Measurements from ENCODE around the gene TCL1A.

TCL1A gene

DNA sequence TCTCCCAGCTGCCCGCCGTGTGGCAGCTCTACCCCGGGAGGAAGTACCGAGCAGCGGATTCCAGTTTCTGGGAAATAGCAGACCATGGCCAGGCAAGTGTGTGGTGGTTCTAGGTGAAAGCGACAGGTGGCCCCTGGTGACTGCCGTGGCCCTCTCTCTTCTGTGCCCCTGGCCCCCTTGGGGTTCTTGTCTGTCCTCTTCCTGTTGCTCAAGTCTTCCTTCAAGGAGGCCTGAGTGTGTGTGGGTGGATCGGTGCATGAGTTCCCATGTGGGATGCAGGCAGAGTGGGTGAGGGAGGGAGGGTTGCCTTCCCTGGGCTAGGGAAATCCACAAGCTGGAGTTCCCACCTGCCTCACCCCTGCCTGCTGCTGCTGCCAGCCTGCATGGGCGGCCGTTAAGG is 23.1 kb downstream of the TCL1A start:
- Histone ChIP-seq H3K9me3 (ENCODE audit: insufficient read depth, low read length, severe bottlenecking) (no peaks in the 10 kb centered on the region), H3K4me2 (ENCODE audit: insufficient read depth, low read length) (no peak overlapping the region), H3K9ac (ENCODE audit: low read depth, low read length) (no peak overlapping the region), H3K4me1 (ENCODE audit: insufficient read depth, low read length) (no peaks in the 10 kb centered on the region), H3K27me3 (ENCODE audit: insufficient read depth, low read length, poor library complexity) (no peaks in the 10 kb centered on the region), H3K79me2 (ENCODE audit: insufficient read depth, low read length) (no peaks in the 10 kb centered on the region), H3K4me3 (ENCODE audit: low read depth in 1 of 2, low read length in 2 of 2) (no peak overlapping the region), H3K36me3 (ENCODE audit: insufficient read depth, low read length) (no peaks in the 10 kb centered on the region), H3K27ac (ENCODE audit: low read length) (no peak overlapping the region), H4K20me1 (ENCODE audit: insufficient read depth, low read length) (no peaks in the 10 kb centered on the region), H2AFZ (ENCODE audit: low read depth, low read length) (no peak overlapping the region)
- ATAC-seq (ENCODE audit: insufficient read depth, low read depth) = no peak
- no peak for DNase-seq
- no peak for TF ChIP-seq EZH2 (IDR thresholded peaks at IDR 0.05; ENCODE audit: borderline replicate concordance, low read depth, low read length, severe bottlenecking)
- TF ChIP-seq, protein P1, sequence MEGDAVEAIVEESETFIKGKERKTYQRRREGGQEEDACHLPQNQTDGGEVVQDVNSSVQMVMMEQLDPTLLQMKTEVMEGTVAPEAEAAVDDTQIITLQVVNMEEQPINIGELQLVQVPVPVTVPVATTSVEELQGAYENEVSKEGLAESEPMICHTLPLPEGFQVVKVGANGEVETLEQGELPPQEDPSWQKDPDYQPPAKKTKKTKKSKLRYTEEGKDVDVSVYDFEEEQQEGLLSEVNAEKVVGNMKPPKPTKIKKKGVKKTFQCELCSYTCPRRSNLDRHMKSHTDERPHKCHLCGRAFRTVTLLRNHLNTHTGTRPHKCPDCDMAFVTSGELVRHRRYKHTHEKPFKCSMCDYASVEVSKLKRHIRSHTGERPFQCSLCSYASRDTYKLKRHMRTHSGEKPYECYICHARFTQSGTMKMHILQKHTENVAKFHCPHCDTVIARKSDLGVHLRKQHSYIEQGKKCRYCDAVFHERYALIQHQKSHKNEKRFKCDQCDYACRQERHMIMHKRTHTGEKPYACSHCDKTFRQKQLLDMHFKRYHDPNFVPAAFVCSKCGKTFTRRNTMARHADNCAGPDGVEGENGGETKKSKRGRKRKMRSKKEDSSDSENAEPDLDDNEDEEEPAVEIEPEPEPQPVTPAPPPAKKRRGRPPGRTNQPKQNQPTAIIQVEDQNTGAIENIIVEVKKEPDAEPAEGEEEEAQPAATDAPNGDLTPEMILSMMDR (IDR thresholded peaks at IDR 0.05; ENCODE audit: borderline replicate concordance, extremely low read depth, low read length, poor library complexity, severe bottlenecking) = no peak

- Histone ChIP-seq H3K4me3 (ENCODE audit: low read depth in 1 of 2, low read length in 2 of 2) (no peak overlapping the region), H3K27ac (ENCODE audit: low read length) (no peak overlapping the region), H3K4me1 (ENCODE audit: insufficient read depth, low read length) (no peaks in the 10 kb centered on the region), H3K27me3 (ENCODE audit: insufficient read depth, low read length, poor library complexity) (no peaks in the 10 kb centered on the region), H3K4me2 (ENCODE audit: insufficient read depth, low read length) (no peak overlapping the region), H4K20me1 (ENCODE audit: insufficient read depth, low read length) (no peaks in the 10 kb centered on the region), H3K36me3 (ENCODE audit: insufficient read depth, low read length) (no peaks in the 10 kb centered on the region), H2AFZ (ENCODE audit: low read depth, low read length) (no peak overlapping the region), H3K79me2 (ENCODE audit: insufficient read depth, low read length) (no peaks in the 10 kb centered on the region), H3K9me3 (ENCODE audit: insufficient read depth, low read length, severe bottlenecking) (no peaks in the 10 kb centered on the region), H3K9ac (ENCODE audit: low read depth, low read length) (no peak overlapping the region)
- TF ChIP-seq, protein P1 (IDR thresholded peaks at IDR 0.05; ENCODE audit: borderline replicate concordance, extremely low read depth, low read length, poor library complexity, severe bottlenecking) = no peak
- TF ChIP-seq EZH2 (IDR thresholded peaks at IDR 0.05; ENCODE audit: borderline replicate concordance, low read depth, low read length, severe bottlenecking) = no peak
- no peak for DNase-seq
- ATAC-seq (ENCODE audit: insufficient read depth, low read depth) = no peak
Measured at GRCh38 chr14:95689441-95689840, 24.5 kb downstream of the TCL1A start.

DNA sequence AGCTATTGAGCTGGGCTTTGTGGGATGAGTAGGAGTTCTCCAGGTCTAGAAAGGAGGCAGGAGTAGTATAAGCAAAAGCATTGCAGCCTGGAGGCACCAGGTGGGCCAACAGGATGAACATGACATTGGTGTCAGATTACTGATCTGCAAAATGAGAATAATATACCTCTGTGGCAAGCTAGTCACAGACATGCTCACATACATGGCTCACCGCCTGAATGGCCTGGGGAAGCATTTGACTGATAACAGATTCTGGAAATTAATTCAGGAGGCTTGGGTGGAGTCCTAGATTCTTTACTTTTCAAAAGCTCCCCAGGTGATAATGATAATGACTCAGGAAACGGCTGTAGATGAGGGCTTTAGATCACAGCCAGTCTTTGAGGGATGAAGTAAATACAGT is 27.0 kb downstream of the TCL1A start:
- Histone ChIP-seq H2AFZ (ENCODE audit: low read depth, low read length) (no peak overlapping the region), H3K4me1 (ENCODE audit: insufficient read depth, low read length) (no peaks in the 10 kb centered on the region), H3K4me3 (ENCODE audit: low read depth in 1 of 2, low read length in 2 of 2) (no peak overlapping the region), H3K27ac (ENCODE audit: low read length) (no peak overlapping the region), H3K79me2 (ENCODE audit: insufficient read depth, low read length) (no peaks in the 10 kb centered on the region), H3K9me3 (ENCODE audit: insufficient read depth, low read length, severe bottlenecking) (no peaks in the 10 kb centered on the region), H4K20me1 (ENCODE audit: insufficient read depth, low read length) (no peaks in the 10 kb centered on the region), H3K36me3 (ENCODE audit: insufficient read depth, low read length) (no peaks in the 10 kb centered on the region), H3K9ac (ENCODE audit: low read depth, low read length) (no peak overlapping the region), H3K4me2 (ENCODE audit: insufficient read depth, low read length) (no peak overlapping the region), H3K27me3 (ENCODE audit: insufficient read depth, low read length, poor library complexity) (no peaks in the 10 kb centered on the region)
- DNase-seq = no peak
- ATAC-seq (ENCODE audit: insufficient read depth, low read depth) = no peak
- TF ChIP-seq, protein P1 (IDR thresholded peaks at IDR 0.05; ENCODE audit: borderline replicate concordance, extremely low read depth, low read length, poor library complexity, severe bottlenecking) = no peak
- no peak for TF ChIP-seq EZH2 (IDR thresholded peaks at IDR 0.05; ENCODE audit: borderline replicate concordance, low read depth, low read length, severe bottlenecking)
